Thymus (tissue), 11 donors: ENCODE results near the gene LSM12. TPM values are rescaled to one million over a fixed set of nuclear protein-coding genes. Genes with fewer than 3 reads are reported as not detected.
A peak's percentile ranks its signal among the peaks of the same experiment; 100 is the strongest.

ENCODE experiments used
- DNase-seq, 9 donors: peaks; one replicate each; pipeline ENCODE4 v3.0.0-alpha.2; 2013; ENCODE audit warnings: low spot score in 9 of 9, low read depth in 6 of 9, missing footprints in 1 of 9
- H3K27ac ChIP-seq, 2 donors: one replicate each; pipeline ENCODE4 v1.5.1; 2013; ENCODE audit warnings: control low read depth in 1 of 2, low read depth in 1 of 2, low read length in 1 of 2, mild to moderate bottlenecking in 1 of 2, moderate library complexity in 1 of 2
- H3K27me3 ChIP-seq, 2 donors: one replicate each; pipeline ENCODE4 v1.5.1; 2013; ENCODE audit warnings: low read length in 1 of 2; ENCODE audit not compliant: control insufficient read depth in 2 of 2, insufficient read depth in 1 of 2
- H3K36me3 ChIP-seq, 2 donors: one replicate each; pipeline ENCODE4 v1.5.1; 2013; ENCODE audit warnings: low read length in 1 of 2, mild to moderate bottlenecking in 1 of 2, moderate library complexity in 1 of 2; ENCODE audit not compliant: control insufficient read depth in 2 of 2, insufficient read depth in 2 of 2
- H3K4me1 ChIP-seq, 2 donors: one replicate each; pipeline ENCODE4 v1.5.1; 2013; ENCODE audit warnings: low read length in 2 of 2; ENCODE audit not compliant: control insufficient read depth in 2 of 2, insufficient read depth in 2 of 2
- H3K4me3 ChIP-seq, 2 donors: one replicate each; pipeline ENCODE4 v1.5.1; 2013; ENCODE audit warnings: low read length in 2 of 2, control low read depth in 1 of 2, mild to moderate bottlenecking in 1 of 2
- H3K9me3 ChIP-seq, 2 donors: one replicate each; pipeline ENCODE4 v1.5.1; 2013; ENCODE audit warnings: low read length in 1 of 2, mild to moderate bottlenecking in 1 of 2; ENCODE audit not compliant: control insufficient read depth in 2 of 2, insufficient read depth in 1 of 2
- WGBS: extraction: QIAGEN DNeasy Blood & Tissue Kit; methylation state at CpG from one replicate; pipeline ENCODE4 v1.1.7; 2013; 5-methylcytosine and 5-hydroxymethylcytosine counted together
- polyA plus RNA-seq: library from polyadenylated mRNA; stranded (reverse); fragments of 200-250 nt; gene quantifications from one replicate; pipeline ENCODE4 v1.2.3, GENCODE V29; 2013
- total RNA-seq: library from RNA; stranded (reverse); fragments of 120-200 nt; gene quantifications from one replicate; pipeline ENCODE4 v1.2.4, GENCODE V29; 2013
- donor health status: healthy.

The LSM12 gene
- total and polyA plus RNA-seq, 2 donors = 24.2 to 31.3 TPM

DNA sequence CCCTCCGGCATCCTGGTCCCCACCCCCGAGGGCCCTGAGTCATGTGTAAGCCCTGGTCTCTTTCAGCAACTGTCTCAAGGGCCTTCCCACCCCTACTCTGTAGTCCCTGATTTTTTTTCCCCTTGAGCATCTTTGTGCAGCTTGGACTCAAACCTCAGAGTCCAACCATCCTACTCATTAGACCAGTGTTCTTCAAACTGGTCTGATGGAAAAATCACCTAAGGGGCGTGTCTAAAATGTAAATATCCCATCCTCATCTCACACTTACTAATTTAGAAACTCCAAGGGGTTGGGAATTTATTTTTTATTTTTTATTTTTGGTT lies 4.7 kb upstream of the LSM12 start:
- peak overlapping the region; percentile 72 to 78 for H3K4me3 ChIP-seq
- H3K4me1 ChIP-seq = peaks cover 10 to 24% of the 10 kb centered on the region in 2 donors
- no peak for DNase-seq
- H3K27me3 ChIP-seq = no peaks in the 10 kb centered on the region
- no peaks in the 10 kb centered on the region for H3K9me3 ChIP-seq
- H3K36me3 ChIP-seq = peaks cover 14 to 19% of the 10 kb centered on the region in 2 donors
- WGBS = 12% methylated on average over 3 of the region's 3 CpGs
- H3K27ac ChIP-seq = peak overlapping the region; percentile 75 to 81

DNA sequence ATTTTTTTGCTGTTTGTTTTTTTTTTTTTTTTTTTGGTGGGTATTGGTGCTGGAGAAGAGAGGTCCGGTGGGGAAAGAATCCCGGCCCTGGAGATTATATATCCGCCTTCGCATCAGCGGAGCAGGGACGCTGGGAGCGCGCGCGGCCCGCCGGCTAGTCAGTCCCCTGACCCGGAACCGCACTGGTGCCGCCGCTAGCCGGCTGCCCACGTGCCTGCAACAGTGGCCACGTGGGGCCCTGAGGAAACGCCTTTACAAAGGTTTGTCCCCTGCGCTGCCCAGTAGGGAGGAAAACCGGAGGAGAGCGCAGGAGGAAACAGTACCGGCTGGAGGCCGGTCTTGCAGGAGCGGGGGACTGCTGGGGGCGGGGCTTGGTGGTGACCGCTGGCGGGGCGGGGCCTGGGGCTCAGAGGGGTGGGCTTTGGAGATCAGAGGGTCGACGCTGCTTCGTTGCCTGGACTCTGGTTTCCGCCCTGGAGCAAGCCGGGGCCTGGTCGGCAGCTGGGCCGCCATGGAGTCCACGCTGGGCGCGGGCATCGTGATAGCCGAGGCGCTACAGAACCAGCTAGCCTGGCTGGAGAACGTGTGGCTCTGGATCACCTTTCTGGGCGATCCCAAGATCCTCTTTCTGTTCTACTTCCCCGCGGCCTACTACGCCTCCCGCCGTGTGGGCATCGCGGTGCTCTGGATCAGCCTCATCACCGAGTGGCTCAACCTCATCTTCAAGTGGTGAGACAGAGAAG lies 4.2 kb upstream of the LSM12 start, which contains the start of gene G6PC3:
G6PC3 (plus strand) TSS at position 281 of the 743 bp plus-strand sequence; CDS start at position 512, 231 bp downstream.
- Histone ChIP-seq H3K4me1 (peaks cover 10 to 27% of the 10 kb centered on the region in 2 donors), H3K9me3 (no peaks in the 10 kb centered on the region), H3K27me3 (no peaks in the 10 kb centered on the region), H3K36me3 (peaks cover 9 to 15% of the 10 kb centered on the region in 2 donors), H3K4me3 (peak within 1 kb of the TSS; percentile 72 to 78), H3K27ac (peak within 1 kb of the TSS; percentile 75 to 81)
- WGBS = under 1% methylated on average over 53 of the region's 53 CpGs
- peak in 6 of 9 donors; percentile 53 to 83 (median 60) for DNase-seq

DNA sequence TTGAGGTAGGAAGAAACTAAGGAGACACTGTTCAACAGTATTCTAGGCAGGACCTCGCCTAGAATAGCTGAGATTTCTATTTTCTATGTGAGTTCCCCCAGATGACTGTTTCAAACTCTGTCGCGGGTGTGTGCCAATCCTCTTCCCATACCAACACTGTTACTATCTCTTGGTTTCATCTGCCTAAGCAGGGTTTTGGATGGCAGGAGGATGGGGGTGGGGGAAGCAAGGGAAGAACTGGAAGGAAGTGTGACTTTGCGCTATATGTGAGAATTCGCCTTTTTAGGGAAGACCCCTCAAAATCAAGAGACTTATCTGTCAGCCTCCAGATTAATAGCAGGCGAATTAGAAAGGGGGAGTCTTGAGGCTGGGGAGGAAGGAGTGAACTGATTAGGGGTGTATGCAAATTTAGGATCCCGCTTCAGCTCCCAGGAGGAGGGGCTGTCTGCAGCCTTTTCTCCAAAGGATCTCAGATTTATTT lies 3.5 kb upstream of the LSM12 start:
- peak overlapping the region in 1 of 2 donors; percentile 56 for H3K27ac ChIP-seq
- H3K4me1 ChIP-seq = peaks cover 10 to 33% of the 10 kb centered on the region in 2 donors
- H3K36me3 ChIP-seq = peaks cover 3 to 9% of the 10 kb centered on the region in 2 donors
- peak overlapping the region; percentile 72 to 78 for H3K4me3 ChIP-seq
- 15% methylated on average over 7 of the region's 7 CpGs for WGBS
- no peaks in the 10 kb centered on the region for H3K9me3 ChIP-seq
- DNase-seq = peak in 1 of 9 donors; percentile 7
- no peaks in the 10 kb centered on the region for H3K27me3 ChIP-seq

DNA sequence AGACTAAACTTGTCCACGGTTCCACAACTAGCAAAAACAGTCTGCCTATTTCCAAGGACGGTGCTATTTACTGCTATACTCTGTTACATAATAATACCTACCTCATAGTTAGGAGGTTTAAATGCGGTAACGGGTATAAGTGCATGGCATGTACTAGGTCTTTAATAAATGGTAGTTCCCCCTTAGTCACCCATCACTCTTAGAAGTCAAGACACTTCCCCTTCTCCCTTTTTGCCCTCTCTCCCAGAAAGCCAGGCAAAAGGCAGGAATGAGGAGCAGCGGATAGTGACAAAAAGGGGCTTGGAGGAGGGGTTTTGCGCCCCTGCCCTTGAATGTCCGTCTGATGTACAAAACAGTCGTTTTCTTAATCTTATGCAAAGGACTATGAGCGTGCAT lies 1.1 kb upstream of the LSM12 start:
- H3K4me3 ChIP-seq = no peak overlapping the region
- H3K9me3 ChIP-seq = no peaks in the 10 kb centered on the region
- H3K27ac ChIP-seq = no peak overlapping the region
- H3K4me1 ChIP-seq = peaks cover 10 to 34% of the 10 kb centered on the region in 2 donors
- 96% methylated on average over 9 of the region's 9 CpGs for WGBS
- peaks cover 13 to 14% of the 10 kb centered on the region in 2 donors for H3K36me3 ChIP-seq
- no peak for DNase-seq
- no peaks in the 10 kb centered on the region for H3K27me3 ChIP-seq

DNA sequence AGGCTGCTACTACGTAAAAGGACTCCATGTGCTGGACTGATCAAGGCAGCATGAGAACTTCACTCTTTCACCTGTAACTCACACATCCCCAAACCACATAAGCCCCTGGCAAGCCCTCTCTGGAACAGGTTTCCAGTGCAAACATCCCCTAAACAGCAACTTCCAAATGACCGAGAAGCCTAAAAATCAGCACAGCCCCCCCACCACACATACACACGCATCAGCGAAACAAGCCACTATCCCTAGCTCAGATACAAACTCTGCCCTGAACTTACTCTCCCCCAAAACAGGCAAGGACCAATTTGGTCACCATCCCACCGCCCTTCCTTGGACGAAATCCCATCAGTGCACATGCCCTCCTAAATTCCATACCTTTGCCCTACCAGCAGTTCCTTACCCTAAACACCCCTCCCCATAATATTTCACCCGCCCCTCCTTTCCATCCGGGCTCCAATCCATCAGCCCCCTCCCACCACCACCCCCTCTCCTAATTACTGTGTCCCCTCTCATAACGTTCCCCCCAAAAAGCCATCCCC lies 735 bp downstream of the LSM12 start:
- Histone ChIP-seq H3K9me3 (no peaks in the 10 kb centered on the region), H3K4me1 (peaks cover 0 to 23% of the 10 kb centered on the region in 2 donors), H3K27me3 (no peaks in the 10 kb centered on the region), H3K27ac (peak overlapping the region; percentile 77 to 93), H3K4me3 (peak overlapping the region; percentile 65 to 83), H3K36me3 (peaks cover 24 to 26% of the 10 kb centered on the region in 2 donors)
- 3% methylated on average over 9 of the region's 9 CpGs for WGBS
- DNase-seq = peak in 1 of 9 donors; percentile 29

DNA sequence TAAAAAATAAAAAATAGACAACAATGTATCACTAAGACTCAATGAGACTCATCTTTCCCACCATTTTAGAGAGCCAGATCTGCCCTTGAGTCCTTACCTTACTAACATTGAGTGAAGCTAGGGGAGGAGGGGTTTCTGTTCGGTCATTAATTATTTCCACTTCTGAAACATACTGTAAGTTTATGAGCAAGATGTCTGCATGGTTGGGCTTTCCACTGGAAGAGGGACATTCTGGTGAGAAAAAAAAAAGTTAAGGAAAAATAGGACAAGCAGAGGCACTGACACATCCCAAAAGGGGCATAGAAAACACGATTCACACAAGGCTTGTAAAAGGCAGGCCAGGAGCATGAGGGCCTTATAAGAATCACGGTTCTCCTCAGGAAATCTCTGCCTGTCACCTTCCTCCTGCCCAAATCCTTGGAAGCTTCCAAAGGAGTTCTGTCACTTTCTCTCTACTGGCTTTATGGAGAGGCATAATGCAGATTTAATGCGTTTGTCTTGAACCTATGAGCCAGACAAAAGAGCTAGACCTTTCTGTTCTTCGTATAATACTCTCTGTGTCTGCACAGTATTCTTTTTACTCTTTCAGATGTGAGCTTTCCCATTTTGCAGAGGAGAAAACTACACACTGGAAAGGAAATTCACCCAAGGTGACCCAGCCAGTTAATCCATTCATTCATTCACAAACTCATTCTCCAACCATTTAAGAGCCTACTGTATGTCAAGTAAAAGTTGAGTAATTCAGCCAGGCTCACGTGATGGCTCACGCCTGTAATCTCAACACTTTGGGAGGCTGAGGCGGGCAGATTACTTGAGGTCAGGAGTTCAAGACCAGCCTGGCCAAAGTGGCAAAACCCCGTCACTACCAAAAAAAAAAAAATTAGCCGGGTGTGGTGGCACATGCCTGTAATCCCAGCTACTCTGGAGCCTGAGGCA lies 2.5 kb downstream of the LSM12 start:
- DNase-seq = no peak
- H3K4me3 ChIP-seq = no peak overlapping the region
- no peak overlapping the region for H3K27ac ChIP-seq
- H3K9me3 ChIP-seq = no peaks in the 10 kb centered on the region
- WGBS = 95% methylated on average over 10 of the region's 10 CpGs
- peaks cover 2 to 16% of the 10 kb centered on the region in 2 donors for H3K4me1 ChIP-seq
- peaks cover 29 to 35% of the 10 kb centered on the region in 2 donors for H3K36me3 ChIP-seq
- H3K27me3 ChIP-seq = no peaks in the 10 kb centered on the region

DNA sequence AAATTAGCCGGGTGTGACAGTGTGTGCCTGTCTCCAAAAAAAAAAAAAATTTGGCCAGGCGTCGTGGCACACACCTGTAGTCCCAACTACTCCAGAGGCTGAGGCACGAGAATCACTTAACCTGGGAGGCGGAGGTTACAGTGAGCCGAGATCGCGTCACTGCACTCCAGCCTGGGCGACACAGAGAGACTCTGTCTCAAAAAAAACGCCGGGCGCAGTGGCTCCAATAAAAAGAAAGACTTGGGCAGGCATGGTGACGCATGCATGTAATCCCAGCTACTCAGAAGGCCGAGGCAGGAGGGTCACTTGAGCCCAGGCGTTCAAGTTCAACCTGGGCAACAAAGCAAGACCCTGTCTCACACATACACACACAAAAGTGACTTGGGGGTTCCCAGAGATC lies 3.6 kb downstream of the LSM12 start:
- Histone ChIP-seq H3K27me3 (no peaks in the 10 kb centered on the region), H3K9me3 (no peaks in the 10 kb centered on the region), H3K4me1 (peaks cover 2 to 16% of the 10 kb centered on the region in 2 donors), H3K27ac (no peak overlapping the region), H3K36me3 (peaks cover 38 to 42% of the 10 kb centered on the region in 2 donors), H3K4me3 (no peak overlapping the region)
- DNase-seq = no peak
- WGBS = 98% methylated on average over 15 of the region's 15 CpGs

DNA sequence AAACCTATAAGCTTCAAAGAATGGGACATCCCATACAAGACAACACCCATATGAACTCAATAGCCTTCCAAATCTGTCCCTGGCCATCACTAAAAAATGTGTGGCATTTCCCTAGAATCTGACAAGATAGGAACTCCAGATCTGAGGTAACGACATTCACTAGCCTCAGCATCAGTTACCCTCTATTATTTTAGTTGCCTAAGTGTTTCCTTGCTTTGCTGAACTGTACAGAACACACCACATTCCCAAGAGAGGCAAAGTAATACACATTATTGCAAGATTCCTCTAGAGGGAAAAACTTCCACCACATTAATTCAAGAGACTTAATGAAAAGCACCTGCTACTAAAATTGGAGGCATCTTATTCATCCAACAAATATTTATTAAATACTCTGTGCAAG lies 5.0 kb downstream of the LSM12 start:
- Histone ChIP-seq H3K4me3 (no peak overlapping the region), H3K36me3 (peaks cover 42 to 46% of the 10 kb centered on the region in 2 donors), H3K4me1 (peaks cover 2 to 10% of the 10 kb centered on the region in 2 donors), H3K27ac (no peak overlapping the region), H3K27me3 (no peaks in the 10 kb centered on the region), H3K9me3 (no peaks in the 10 kb centered on the region)
- no peak for DNase-seq
- WGBS = 98% methylated on average over 1 of the region's 1 CpG
